ENCODE measurements around the gene PLPP7. TPM values are rescaled to one million over a fixed set of nuclear protein-coding genes. Genes with fewer than 3 reads are reported as not detected.
"Not testable (repeated sequence)": the region's sequence is repeated elsewhere in the genome, so short reads cannot be mapped to it uniquely, and the experiment has no call there.

Gene PLPP7
- total RNA-seq, 2 experiments from 2014 or later, result 0.14 to 0.30 TPM

GRCh38 chr9:131339212-131339611 lies 49.7 kb downstream of the PLPP7 start:
- POLR2A ChIA-PET; DNase-seq; H3K36me3 Mint-ChIP-seq (ENCODE audit: low read depth); H3K9me3 Mint-ChIP-seq (ENCODE audit: low read depth); H3K4me1 Mint-ChIP-seq; ATAC-seq; H3K27ac Mint-ChIP-seq; H3K4me3 Mint-ChIP-seq: not testable (repeated sequence)
- intact Hi-C loops (cut with DNase I, micrococcal nuclease), result loop anchor here (5.0 to 10.0 kb wide), 2 partner anchors 102 to 104 kb away; no protein-coding TSS in a partner anchor
- CTCF ChIA-PET, result interaction anchor here (6.4 kb wide), 1 partner anchor 161 kb away, joined by 150 read pairs; no protein-coding TSS in a partner anchor
- peaks cover 10% of the 10 kb centered on the region for H3K27me3 Mint-ChIP-seq

GRCh38 chr9:131344931-131345535 lies 55.5 kb downstream of the PLPP7 start:
- POLR2A ChIA-PET; H3K27ac Mint-ChIP-seq; DNase-seq; ATAC-seq; intact Hi-C loops (cut with DNase I, micrococcal nuclease); H3K9me3 Mint-ChIP-seq (ENCODE audit: low read depth); H3K36me3 Mint-ChIP-seq (ENCODE audit: low read depth); H3K4me1 Mint-ChIP-seq; H3K4me3 Mint-ChIP-seq; CTCF ChIA-PET: not testable (repeated sequence)
- H3K27me3 Mint-ChIP-seq, result peaks cover 10% of the 10 kb centered on the region

GRCh38 chr9:131346559-131346958 lies 57.0 kb downstream of the PLPP7 start:
- Mint-ChIP-seq H3K27me3 (peaks cover 8% of the 10 kb centered on the region), H3K27ac (no peak overlapping the region), H3K4me3 (no peak overlapping the region), H3K4me1 (peaks cover 9% of the 10 kb centered on the region), H3K36me3 (ENCODE audit: low read depth) (no peaks in the 10 kb centered on the region), H3K9me3 (ENCODE audit: low read depth) (no peaks in the 10 kb centered on the region)
- intact Hi-C loops (cut with DNase I, micrococcal nuclease), result no loop called here
- ATAC-seq (no peak), DNase-seq (no peak)
- POLR2A ChIA-PET, result interaction anchor here (0.7 kb wide), 1 partner anchor 879 kb away, joined by 4 read pairs; no protein-coding TSS in a partner anchor
- CTCF ChIA-PET, result interaction anchor here (0.9 kb wide), 1 partner anchor 10 kb away, joined by 3 read pairs; no protein-coding TSS in a partner anchor

GRCh38 chr9:131347376-131348020 lies 58.0 kb downstream of the PLPP7 start:
- Mint-ChIP-seq H3K27me3 (peaks cover 8% of the 10 kb centered on the region), H3K36me3 (ENCODE audit: low read depth) (no peaks in the 10 kb centered on the region), H3K9me3 (ENCODE audit: low read depth) (no peaks in the 10 kb centered on the region), H3K4me3 (no peak overlapping the region), H3K27ac (peak overlapping the region; percentile 37), H3K4me1 (peaks cover 9% of the 10 kb centered on the region)
- ATAC-seq (no peak), DNase-seq (no peak)
- ChIA-PET CTCF (interaction anchor here (0.7 to 1.4 kb wide), 5 partner anchors 11 to 167 kb away, joined by 3 read pairs; no protein-coding TSS in a partner anchor), POLR2A (no interaction called here)
- intact Hi-C loops (cut with DNase I, micrococcal nuclease), result no loop called here

- ATAC-seq, result no peak
- ChIA-PET CTCF (interaction anchor here (0.5 to 2.3 kb wide), 37 partner anchors 10 to 1623 kb away, joined by 3 to 11 read pairs (median 3); no protein-coding TSS in a partner anchor), POLR2A (no interaction called here)
- Mint-ChIP-seq H3K4me3 (no peak overlapping the region), H3K9me3 (ENCODE audit: low read depth) (no peaks in the 10 kb centered on the region), H3K36me3 (ENCODE audit: low read depth) (no peaks in the 10 kb centered on the region), H3K4me1 (peaks cover 9% of the 10 kb centered on the region), H3K27me3 (no peaks in the 10 kb centered on the region), H3K27ac (no peak overlapping the region)
- DNase-seq, result no peak
- intact Hi-C loops (cut with DNase I, micrococcal nuclease), result no loop called here
These were observed 59.4 kb downstream of the PLPP7 start for GRCh38 chr9:131348631-131349521.

GRCh38 chr9:131349522-131349880 lies 60.0 kb downstream of the PLPP7 start:
- Mint-ChIP-seq H3K4me1 (peaks cover 9% of the 10 kb centered on the region), H3K27ac (no peak overlapping the region), H3K36me3 (ENCODE audit: low read depth) (no peaks in the 10 kb centered on the region), H3K9me3 (ENCODE audit: low read depth) (no peaks in the 10 kb centered on the region), H3K27me3 (no peaks in the 10 kb centered on the region), H3K4me3 (no peak overlapping the region)
- ATAC-seq (no peak), DNase-seq (no peak)
- CTCF ChIA-PET, result interaction anchor here (0.6 to 2.3 kb wide), 34 partner anchors 9 to 399 kb away, joined by 3 to 11 read pairs (median 4); no protein-coding TSS in a partner anchor
- POLR2A ChIA-PET, result no interaction called here
- intact Hi-C loops (cut with DNase I, micrococcal nuclease), result no loop called here

GRCh38 chr9:131349881-131350563 lies 60.5 kb downstream of the PLPP7 start:
- ChIA-PET CTCF (interaction anchor here (0.6 to 2.3 kb wide), 41 partner anchors 9 to 461 kb away, joined by 3 to 11 read pairs (median 4); no protein-coding TSS in a partner anchor), POLR2A (no interaction called here)
- ATAC-seq (peak; percentile 98), DNase-seq (peak; percentile 96)
- Mint-ChIP-seq H3K27me3 (no peaks in the 10 kb centered on the region), H3K27ac (peak overlapping the region; percentile 65), H3K9me3 (ENCODE audit: low read depth) (no peaks in the 10 kb centered on the region), H3K4me3 (peak overlapping the region; percentile 16), H3K4me1 (peaks cover 9% of the 10 kb centered on the region), H3K36me3 (ENCODE audit: low read depth) (no peaks in the 10 kb centered on the region)
- intact Hi-C loops (cut with DNase I, micrococcal nuclease), result loop anchor here (1.0 to 5.0 kb wide), 9 partner anchors 23 to 397 kb away; no protein-coding TSS in a partner anchor

GRCh38 chr9:131356479-131356878 lies 67.0 kb downstream of the PLPP7 start:
- H3K9me3 Mint-ChIP-seq (ENCODE audit: low read depth); ATAC-seq; H3K4me3 Mint-ChIP-seq; H3K36me3 Mint-ChIP-seq (ENCODE audit: low read depth); H3K27me3 Mint-ChIP-seq; CTCF ChIA-PET; intact Hi-C loops (cut with DNase I, micrococcal nuclease); DNase-seq; H3K27ac Mint-ChIP-seq: not testable (repeated sequence)
- H3K4me1 Mint-ChIP-seq, result peaks cover 24% of the 10 kb centered on the region
- POLR2A ChIA-PET, result interaction anchor here (0.6 kb wide), 1 partner anchor 50 kb away, joined by 3 read pairs; no protein-coding TSS in a partner anchor

GRCh38 chr9:131358556-131358955 lies 69.0 kb downstream of the PLPP7 start:
- peak overlapping the region; percentile 12 for H3K27ac Mint-ChIP-seq
- intact Hi-C loops (cut with DNase I, micrococcal nuclease), result no loop called here
- CTCF ChIA-PET, result interaction anchor here (0.7 to 1.6 kb wide), 6 partner anchors 9 to 122 kb away, joined by 3 to 7 read pairs (median 5); no protein-coding TSS in a partner anchor
- ATAC-seq (no peak), DNase-seq (no peak)
- no peaks in the 10 kb centered on the region for H3K27me3 Mint-ChIP-seq
- peak overlapping the region; percentile 39 for H3K4me3 Mint-ChIP-seq
- H3K9me3 Mint-ChIP-seq (ENCODE audit: low read depth), result no peaks in the 10 kb centered on the region
- POLR2A ChIA-PET, result no interaction called here
- no peaks in the 10 kb centered on the region for H3K36me3 Mint-ChIP-seq (ENCODE audit: low read depth)
- H3K4me1 Mint-ChIP-seq, result peaks cover 26% of the 10 kb centered on the region

Measured in activated CD4-positive, alpha-beta T cell treated with anti-CD3 and anti-CD28 coated beads for 36 hours (primary cell).